ENCODE measurements around the gene MYEF2. TPM values are rescaled to one million over a fixed set of nuclear protein-coding genes. Genes with fewer than 3 reads are reported as not detected.
A peak's percentile ranks its signal among the peaks of the same experiment; 100 is the strongest.

Gene MYEF2
- total RNA-seq, 2 experiments from 2014 or later = 31.7 to 32.7 TPM

DNA sequence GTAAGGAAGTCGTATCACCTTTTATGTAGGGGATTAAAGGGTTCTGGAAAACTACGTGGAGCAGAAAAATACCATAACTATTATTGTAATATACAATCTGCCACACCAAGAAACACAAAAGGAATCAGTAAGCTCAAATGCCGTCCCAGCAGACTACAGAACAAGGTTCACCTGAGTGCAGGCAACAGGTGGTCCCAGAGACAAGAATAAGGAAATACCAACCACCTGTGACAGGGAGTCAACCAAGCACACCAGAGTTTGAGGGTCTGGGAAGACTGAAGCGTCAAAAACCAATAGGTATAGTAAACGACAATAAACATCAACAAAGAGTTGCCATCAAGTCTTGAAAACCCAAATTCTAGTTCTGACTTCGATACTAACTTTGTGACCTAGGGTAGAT is 45.2 kb downstream of the MYEF2 start:
- H3K27me3 Mint-ChIP-seq (ENCODE audit: low read depth) = no peaks in the 10 kb centered on the region
- no peaks in the 10 kb centered on the region for H3K9me3 Mint-ChIP-seq
- H3K36me3 Mint-ChIP-seq (ENCODE audit: low read depth) = no peaks in the 10 kb centered on the region
- no peak overlapping the region for H3K27ac Mint-ChIP-seq
- H3K4me3 Mint-ChIP-seq = no peak overlapping the region
- intact Hi-C loops (cut with micrococcal nuclease) = no loop called here
- CTCF ChIA-PET = no interaction called here
- no peak for DNase-seq
- no peaks in the 10 kb centered on the region for H3K4me1 Mint-ChIP-seq (ENCODE audit: low read depth)

DNA sequence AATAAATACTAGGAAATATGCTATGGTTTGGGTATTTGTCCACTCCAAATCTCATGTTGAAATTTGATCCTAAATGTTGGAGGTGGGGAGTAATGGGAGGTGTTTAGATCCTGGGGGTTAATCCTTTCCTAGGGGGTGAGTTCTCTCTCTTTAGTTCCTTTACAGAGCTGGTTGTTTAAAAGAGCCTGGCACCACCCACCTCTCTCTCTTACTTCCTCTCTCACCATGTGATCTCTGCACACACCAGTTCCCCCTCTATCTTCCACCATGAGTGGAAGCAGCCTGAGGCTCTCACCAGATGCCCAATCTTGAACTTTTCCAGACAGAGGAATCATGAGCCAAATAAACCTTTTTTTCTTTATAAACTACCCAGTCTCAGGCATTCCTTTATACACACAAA is 46.8 kb downstream of the MYEF2 start:
- no peak overlapping the region for H3K27ac Mint-ChIP-seq
- intact Hi-C loops (cut with micrococcal nuclease) = no loop called here
- DNase-seq = no peak
- H3K27me3 Mint-ChIP-seq (ENCODE audit: low read depth) = peaks cover 3% of the 10 kb centered on the region
- no peaks in the 10 kb centered on the region for H3K4me1 Mint-ChIP-seq (ENCODE audit: low read depth)
- no peaks in the 10 kb centered on the region for H3K9me3 Mint-ChIP-seq
- no peaks in the 10 kb centered on the region for H3K36me3 Mint-ChIP-seq (ENCODE audit: low read depth)
- CTCF ChIA-PET = no interaction called here
- no peak overlapping the region for H3K4me3 Mint-ChIP-seq

DNA sequence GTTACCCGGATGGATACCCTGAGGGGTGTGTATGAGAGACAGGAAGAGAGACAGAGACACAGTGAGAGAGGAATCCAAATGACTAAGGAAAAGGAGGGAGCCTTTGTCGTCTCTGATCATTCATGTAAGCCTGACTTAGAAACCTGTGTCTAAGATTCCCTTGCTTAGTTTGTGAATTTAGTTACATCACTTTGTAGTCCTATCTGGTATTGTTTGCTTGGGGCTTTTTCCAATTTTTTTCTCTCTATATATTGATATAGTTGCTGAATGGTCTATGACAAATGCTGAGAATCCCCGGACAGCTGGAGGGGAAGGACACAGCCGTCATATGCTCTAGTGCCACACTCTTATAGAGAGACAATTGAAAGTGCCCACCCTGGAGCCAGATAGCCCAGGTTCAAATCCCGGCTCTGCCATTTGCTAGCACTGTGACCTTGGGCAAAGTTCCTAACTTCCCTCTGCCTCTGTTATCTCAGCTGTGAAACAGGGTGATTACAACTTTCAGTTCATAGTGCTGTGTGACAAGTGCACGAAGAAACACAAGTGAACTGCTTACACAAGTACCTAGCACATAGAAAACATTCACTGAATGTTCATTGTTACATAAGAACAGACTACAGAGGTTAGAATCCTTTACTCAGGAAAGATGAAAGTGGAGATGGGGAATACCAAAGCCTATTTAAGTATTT is 51.3 kb downstream of the MYEF2 start:
- no peak for DNase-seq
- intact Hi-C loops (cut with micrococcal nuclease) = no loop called here
- Mint-ChIP-seq H3K9me3 (no peaks in the 10 kb centered on the region), H3K27me3 (ENCODE audit: low read depth) (peaks cover 5% of the 10 kb centered on the region), H3K27ac (no peak overlapping the region), H3K4me3 (no peak overlapping the region), H3K36me3 (ENCODE audit: low read depth) (no peaks in the 10 kb centered on the region), H3K4me1 (ENCODE audit: low read depth) (no peaks in the 10 kb centered on the region)
- CTCF ChIA-PET = interaction anchor here (0.6 kb wide), 1 partner anchor 10 kb away, joined by 3 read pairs; no protein-coding TSS in a partner anchor

DNA sequence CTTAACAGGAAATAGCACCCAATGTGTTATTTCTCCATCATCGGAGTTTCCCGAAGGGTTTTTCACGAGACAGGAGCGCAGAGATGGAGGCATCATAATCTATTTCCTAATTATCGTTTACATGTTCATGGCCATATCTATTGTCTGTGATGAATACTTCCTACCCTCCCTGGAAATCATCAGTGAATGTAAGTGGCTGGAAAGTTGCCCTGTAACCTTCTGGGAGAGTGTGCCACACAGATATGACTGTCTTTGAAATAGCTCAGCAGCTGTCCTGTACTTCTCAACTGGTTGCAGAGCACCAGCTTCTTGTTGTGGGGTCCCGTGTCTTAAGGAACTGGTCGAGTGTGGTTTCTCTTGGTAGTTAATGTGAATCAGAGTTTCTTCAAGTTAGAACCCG is 56.2 kb downstream of the MYEF2 start:
- H3K9me3 Mint-ChIP-seq = no peaks in the 10 kb centered on the region
- intact Hi-C loops (cut with micrococcal nuclease) = no loop called here
- peaks cover 5% of the 10 kb centered on the region for H3K27me3 Mint-ChIP-seq (ENCODE audit: low read depth)
- DNase-seq = no peak
- no peaks in the 10 kb centered on the region for H3K36me3 Mint-ChIP-seq (ENCODE audit: low read depth)
- no peak overlapping the region for H3K27ac Mint-ChIP-seq
- no peak overlapping the region for H3K4me3 Mint-ChIP-seq
- CTCF ChIA-PET = interaction anchor here (0.6 kb wide), 1 partner anchor 17 kb away, joined by 3 read pairs; no protein-coding TSS in a partner anchor
- no peaks in the 10 kb centered on the region for H3K4me1 Mint-ChIP-seq (ENCODE audit: low read depth)

DNA sequence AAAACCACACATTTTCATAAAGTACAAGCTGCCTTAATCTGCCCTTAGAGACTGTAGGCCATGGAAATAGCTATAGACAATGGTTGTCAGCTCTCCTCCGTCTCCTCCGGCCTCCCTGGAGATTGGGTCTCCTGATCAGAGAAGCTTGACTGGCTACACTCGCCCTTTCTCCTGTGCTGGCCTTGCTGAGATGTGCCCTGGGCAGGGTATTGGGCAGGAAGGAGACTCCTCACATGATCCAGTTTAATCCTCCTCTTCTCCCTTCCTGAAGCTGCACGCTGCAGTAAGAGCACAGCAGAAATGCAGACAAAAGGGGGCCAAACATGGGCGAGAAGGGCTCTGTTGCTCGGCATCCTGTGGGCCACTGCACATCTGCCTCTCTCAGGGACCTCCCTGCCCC is 57.4 kb downstream of the MYEF2 start, which contains the start of gene SLC24A5:
TSS of gene SLC24A5 (plus strand) at position 246 of the 400 bp plus-strand sequence. CDS start at position 301, 55 bp downstream.
- no peak within 1 kb of the TSS for H3K4me3 Mint-ChIP-seq
- intact Hi-C loops (cut with micrococcal nuclease) = no loop called here
- no peaks in the 10 kb centered on the region for H3K4me1 Mint-ChIP-seq (ENCODE audit: low read depth)
- H3K27ac Mint-ChIP-seq = no peak within 1 kb of the TSS
- no peaks in the 10 kb centered on the region for H3K27me3 Mint-ChIP-seq (ENCODE audit: low read depth)
- no peak for DNase-seq
- no peaks in the 10 kb centered on the region for H3K9me3 Mint-ChIP-seq
- H3K36me3 Mint-ChIP-seq (ENCODE audit: low read depth) = no peaks in the 10 kb centered on the region
- CTCF ChIA-PET = interaction anchor here (0.5 kb wide), 1 partner anchor 233 kb away, joined by 4 read pairs; no protein-coding TSS in a partner anchor

DNA sequence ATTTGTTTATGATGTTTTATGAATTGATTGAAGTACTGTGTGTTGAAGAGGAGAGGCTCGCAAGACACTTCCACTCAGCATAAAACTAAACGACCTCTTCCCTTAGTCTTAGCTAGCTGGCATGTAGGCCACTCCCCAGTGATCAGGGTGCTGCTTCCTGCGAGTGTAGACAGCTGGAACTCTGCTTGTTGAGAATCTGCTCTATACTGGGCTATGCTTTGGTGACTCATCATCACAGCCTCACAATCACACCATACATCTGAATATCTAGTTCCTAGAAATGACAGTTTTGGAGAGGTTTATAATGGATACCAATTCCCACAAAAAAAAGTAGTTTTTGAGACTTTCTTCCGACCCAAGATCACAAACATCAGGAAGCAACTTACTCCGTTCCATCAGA is 58.8 kb downstream of the MYEF2 start:
- Mint-ChIP-seq H3K27me3 (ENCODE audit: low read depth) (peaks cover 8% of the 10 kb centered on the region), H3K9me3 (no peaks in the 10 kb centered on the region), H3K36me3 (ENCODE audit: low read depth) (no peaks in the 10 kb centered on the region), H3K4me3 (no peak overlapping the region), H3K4me1 (ENCODE audit: low read depth) (no peaks in the 10 kb centered on the region), H3K27ac (no peak overlapping the region)
- intact Hi-C loops (cut with micrococcal nuclease) = no loop called here
- CTCF ChIA-PET = no interaction called here
- DNase-seq = no peak

DNA sequence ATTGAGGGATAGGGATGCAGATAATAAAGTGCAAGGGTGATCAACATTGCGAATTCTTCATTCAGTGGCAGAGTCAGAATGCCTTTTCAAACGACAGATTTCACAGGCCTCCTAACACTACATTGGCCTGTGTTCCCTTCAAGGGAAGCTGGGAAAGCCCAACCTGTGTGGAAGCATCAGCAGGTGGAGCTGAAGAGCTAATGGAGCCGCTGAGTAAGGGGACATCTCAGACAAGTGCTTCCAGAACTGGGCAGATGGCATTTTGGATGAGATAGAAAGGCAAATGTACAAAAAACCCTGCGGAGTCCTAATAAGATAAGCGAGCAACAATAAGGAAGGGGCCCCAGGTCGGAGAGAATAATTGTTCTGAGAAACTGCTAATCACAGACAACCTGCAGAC is 65.9 kb downstream of the MYEF2 start:
- Mint-ChIP-seq H3K36me3 (ENCODE audit: low read depth) (no peaks in the 10 kb centered on the region), H3K4me3 (no peak overlapping the region), H3K4me1 (ENCODE audit: low read depth) (no peaks in the 10 kb centered on the region), H3K9me3 (no peaks in the 10 kb centered on the region), H3K27ac (no peak overlapping the region), H3K27me3 (ENCODE audit: low read depth) (peaks cover 23% of the 10 kb centered on the region)
- intact Hi-C loops (cut with micrococcal nuclease) = loop anchor here (5.0 kb wide), 1 partner anchor 175 kb away; no protein-coding TSS in a partner anchor
- peak; percentile 17 for DNase-seq
- CTCF ChIA-PET = interaction anchor here (1.5 to 1.8 kb wide), 2 partner anchors 141 to 174 kb away, joined by 4 to 7 read pairs; no protein-coding TSS in a partner anchor

DNA sequence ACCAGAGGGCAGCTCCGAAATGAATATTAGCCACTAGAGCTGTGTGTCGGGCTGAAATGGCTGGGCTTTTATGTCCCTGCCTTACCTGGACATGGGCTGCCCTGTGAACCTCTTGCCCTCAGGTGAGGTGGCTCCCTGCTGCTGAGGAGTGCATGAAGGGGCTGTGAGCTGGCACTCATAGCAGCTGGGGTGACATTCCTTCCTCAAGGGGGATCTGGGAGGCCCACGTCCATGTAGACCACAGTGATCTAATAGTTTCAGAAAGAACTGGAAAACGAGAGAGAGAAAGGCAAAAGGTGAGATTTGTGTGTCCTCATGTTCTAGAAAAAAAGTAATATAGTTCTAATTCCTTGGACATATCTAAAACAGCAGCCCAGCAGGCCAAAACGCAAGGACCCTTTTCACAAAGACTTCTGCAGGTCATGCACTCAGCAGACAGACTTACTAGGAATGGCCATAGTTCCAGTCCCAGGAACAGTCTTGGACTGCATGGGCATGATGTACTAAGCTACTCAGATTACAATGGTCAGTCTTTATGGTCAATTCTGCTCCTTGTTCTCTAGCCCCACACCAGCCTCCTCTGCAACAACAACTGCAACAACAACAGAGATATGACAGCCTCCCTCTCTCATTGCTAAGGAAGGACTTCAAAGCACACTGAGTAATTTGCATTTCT is 68.1 kb downstream of the MYEF2 start:
- intact Hi-C loops (cut with micrococcal nuclease) = loop anchor here (5.0 kb wide), 1 partner anchor 177 kb away; no protein-coding TSS in a partner anchor
- no peaks in the 10 kb centered on the region for H3K36me3 Mint-ChIP-seq (ENCODE audit: low read depth)
- no peak for DNase-seq
- H3K4me3 Mint-ChIP-seq = no peak overlapping the region
- CTCF ChIA-PET = no interaction called here
- no peaks in the 10 kb centered on the region for H3K9me3 Mint-ChIP-seq
- H3K27me3 Mint-ChIP-seq (ENCODE audit: low read depth) = peaks cover 28% of the 10 kb centered on the region
- no peaks in the 10 kb centered on the region for H3K4me1 Mint-ChIP-seq (ENCODE audit: low read depth)
- no peak overlapping the region for H3K27ac Mint-ChIP-seq

DNA sequence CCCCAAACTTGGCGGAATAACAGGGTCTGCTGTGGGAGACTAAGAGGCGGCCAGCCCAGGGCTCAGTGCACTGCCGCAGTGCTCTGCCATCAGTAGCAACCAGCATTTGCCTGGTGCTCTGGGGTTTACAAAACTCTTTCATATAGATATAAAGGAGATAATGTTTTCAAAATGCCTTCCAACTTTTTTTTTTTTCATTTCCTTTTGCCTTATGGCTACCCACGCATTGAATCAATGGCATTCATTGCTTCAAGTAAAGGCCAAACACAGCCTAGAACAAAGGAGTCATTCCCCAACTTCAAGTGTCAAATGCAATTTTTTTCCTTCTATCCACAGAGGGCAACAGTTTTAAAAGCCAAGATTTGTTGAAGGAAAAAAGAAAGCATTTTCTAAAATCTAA is 68.9 kb downstream of the MYEF2 start:
- no peaks in the 10 kb centered on the region for H3K4me1 Mint-ChIP-seq (ENCODE audit: low read depth)
- H3K4me3 Mint-ChIP-seq = no peak overlapping the region
- peaks cover 28% of the 10 kb centered on the region for H3K27me3 Mint-ChIP-seq (ENCODE audit: low read depth)
- H3K27ac Mint-ChIP-seq = no peak overlapping the region
- CTCF ChIA-PET = no interaction called here
- DNase-seq = no peak
- H3K9me3 Mint-ChIP-seq = no peaks in the 10 kb centered on the region
- intact Hi-C loops (cut with micrococcal nuclease) = no loop called here
- H3K36me3 Mint-ChIP-seq (ENCODE audit: low read depth) = no peaks in the 10 kb centered on the region

DNA sequence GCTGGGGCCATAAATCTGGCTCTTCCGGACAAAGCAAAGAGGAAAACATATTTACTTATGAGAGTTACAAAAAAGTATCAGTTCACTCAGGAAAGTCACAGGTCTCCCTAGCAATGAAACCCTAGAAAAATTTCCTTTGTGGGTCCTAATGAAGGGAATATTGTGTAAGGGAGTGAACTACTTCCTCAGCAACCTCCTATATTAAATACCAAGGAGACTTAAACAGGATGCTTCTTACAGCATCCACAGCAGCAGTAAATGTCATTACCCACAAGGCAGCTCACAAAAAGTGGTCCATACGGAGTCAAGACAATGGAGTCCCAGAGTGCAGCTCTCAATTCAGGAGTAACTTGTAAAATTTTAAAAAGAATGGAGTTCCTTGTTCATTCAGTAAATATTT is 72.2 kb downstream of the MYEF2 start:
- H3K27ac Mint-ChIP-seq = no peak overlapping the region
- no peaks in the 10 kb centered on the region for H3K36me3 Mint-ChIP-seq (ENCODE audit: low read depth)
- no peaks in the 10 kb centered on the region for H3K9me3 Mint-ChIP-seq
- no peak for DNase-seq
- CTCF ChIA-PET = no interaction called here
- no peaks in the 10 kb centered on the region for H3K4me1 Mint-ChIP-seq (ENCODE audit: low read depth)
- H3K4me3 Mint-ChIP-seq = no peak overlapping the region
- H3K27me3 Mint-ChIP-seq (ENCODE audit: low read depth) = peaks cover 23% of the 10 kb centered on the region
- intact Hi-C loops (cut with micrococcal nuclease) = no loop called here

DNA sequence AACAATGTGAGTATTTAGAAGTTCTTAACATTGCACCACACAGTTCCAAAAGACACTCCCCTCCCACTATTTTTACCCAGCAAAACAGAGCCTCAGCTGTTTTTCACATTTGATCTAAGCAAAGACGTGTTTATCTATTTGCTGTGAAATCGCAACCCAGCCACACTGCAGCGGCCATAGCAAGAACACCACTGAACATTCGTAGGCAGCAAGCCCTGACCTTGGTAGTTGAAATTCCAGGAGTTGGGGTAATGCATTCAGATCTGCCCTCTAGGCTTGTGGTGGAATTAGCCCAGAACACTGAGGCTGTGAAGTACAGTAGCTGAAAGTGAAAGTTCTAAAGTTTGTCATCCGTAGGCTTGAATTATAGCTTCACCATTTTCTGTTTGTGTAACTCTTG is 74.4 kb downstream of the MYEF2 start:
- Mint-ChIP-seq H3K36me3 (ENCODE audit: low read depth) (no peaks in the 10 kb centered on the region), H3K27me3 (ENCODE audit: low read depth) (peaks cover 22% of the 10 kb centered on the region), H3K4me3 (no peak overlapping the region), H3K4me1 (ENCODE audit: low read depth) (no peaks in the 10 kb centered on the region), H3K27ac (no peak overlapping the region), H3K9me3 (no peaks in the 10 kb centered on the region)
- CTCF ChIA-PET = no interaction called here
- DNase-seq = no peak
- intact Hi-C loops (cut with micrococcal nuclease) = no loop called here

DNA sequence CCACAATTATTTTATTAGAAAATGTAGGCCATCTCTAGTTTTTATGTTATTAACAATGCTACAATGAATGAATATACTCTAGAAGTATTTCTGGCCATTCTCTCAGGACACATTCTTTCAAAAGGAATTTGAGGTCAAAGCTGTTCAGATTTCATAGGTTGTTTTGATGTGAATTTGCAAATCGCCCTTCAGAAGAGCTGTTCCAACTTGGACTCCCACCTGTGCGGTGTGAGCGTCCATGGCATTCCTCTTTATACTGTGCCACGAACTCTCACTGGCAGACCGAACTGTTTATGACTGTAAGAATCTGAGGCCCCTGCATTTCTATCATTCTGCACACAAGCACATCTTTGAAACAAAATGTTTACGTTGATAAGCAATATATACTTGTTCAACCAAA is 75.9 kb downstream of the MYEF2 start:
- CTCF ChIA-PET = no interaction called here
- no peak for DNase-seq
- Mint-ChIP-seq H3K4me3 (no peak overlapping the region), H3K27ac (no peak overlapping the region), H3K4me1 (ENCODE audit: low read depth) (no peaks in the 10 kb centered on the region), H3K36me3 (ENCODE audit: low read depth) (no peaks in the 10 kb centered on the region), H3K27me3 (ENCODE audit: low read depth) (peaks cover 18% of the 10 kb centered on the region), H3K9me3 (no peaks in the 10 kb centered on the region)
- intact Hi-C loops (cut with micrococcal nuclease) = no loop called here

DNA sequence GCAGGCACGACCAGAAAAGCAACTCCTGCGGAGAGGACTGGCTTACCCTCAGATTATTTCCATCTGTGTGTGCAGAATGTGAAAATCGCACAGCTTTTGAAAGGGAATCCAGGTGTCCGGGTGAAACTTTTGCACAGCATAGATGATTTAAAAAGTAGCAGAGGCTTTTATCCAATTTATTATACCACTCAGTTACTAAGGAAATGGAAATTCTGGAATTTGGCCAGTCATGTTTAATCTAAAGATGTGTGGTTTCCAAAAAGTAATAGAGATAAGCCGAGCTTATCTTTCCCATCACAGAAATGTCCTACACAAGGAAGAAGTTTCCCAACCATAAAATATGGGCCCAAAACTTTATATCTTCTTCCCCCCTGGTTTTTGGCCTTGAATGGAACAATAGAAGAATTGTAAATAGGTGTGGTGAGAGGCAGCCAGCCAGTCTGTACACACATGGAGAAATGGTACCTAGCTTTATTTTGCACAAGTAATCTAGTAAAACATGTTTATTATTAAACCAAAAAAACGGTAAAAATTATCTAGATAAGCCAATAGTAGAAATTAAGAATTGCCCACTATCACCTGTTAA is 76.6 kb downstream of the MYEF2 start:
- peaks cover 15% of the 10 kb centered on the region for H3K27me3 Mint-ChIP-seq (ENCODE audit: low read depth)
- no peak overlapping the region for H3K4me3 Mint-ChIP-seq
- intact Hi-C loops (cut with micrococcal nuclease) = no loop called here
- no peaks in the 10 kb centered on the region for H3K9me3 Mint-ChIP-seq
- H3K36me3 Mint-ChIP-seq (ENCODE audit: low read depth) = no peaks in the 10 kb centered on the region
- DNase-seq = no peak
- no peaks in the 10 kb centered on the region for H3K4me1 Mint-ChIP-seq (ENCODE audit: low read depth)
- H3K27ac Mint-ChIP-seq = no peak overlapping the region
- CTCF ChIA-PET = no interaction called here

All from activated naive CD4-positive, alpha-beta T cell treated with anti-CD3 and anti-CD28 coated beads for 36 hours (primary cell).